PC-3 (cell line): ENCODE measurements around the gene TCN2.
A peak's percentile ranks its signal among the peaks of the same experiment; 100 is the strongest.

Experiments used
- CTCF ChIP-seq: fragments of 300-600 bp; sonication (generic); conservative IDR thresholded peaks from 2 replicates; pipeline ENCODE4 v1.5.1; 2017; ENCODE audit warnings: antibody characterized with exemption, low read depth, mild to moderate bottlenecking, low read length
- EZH2 ChIP-seq: fragments of 300-600 bp; sonication (generic); IDR thresholded peaks from one replicate; pipeline ENCODE4 v1.6.1; 2017; ENCODE audit warnings: antibody characterized with exemption, mild to moderate bottlenecking, low read length; ENCODE audit not compliant: unreplicated experiment
- EZH2phosphoT487 ChIP-seq: fragments of 300-600 bp; sonication (generic); IDR thresholded peaks from 2 replicates; pipeline ENCODE4 v1.6.1; 2018; ENCODE audit warnings: mild to moderate bottlenecking, antibody characterized with exemption, low read length, borderline replicate concordance

- TF ChIP-seq CTCF (peak; percentile 77), EZH2 (no peak), EZH2phosphoT487 (no peak)
Measured at GRCh38 chr22:30605449-30606110, 1.4 kb upstream of the TCN2 start.
